T-helper 1 cell treated with Interleukin-12 subunit alpha and Interleukin-12 subunit beta and Interleukin-4 antibody, amounts not matched to agents 30 μg/mL and 1 μg/mL, for 36 hours (primary cell): ENCODE measurements around the gene CCDC40.

Source experiments
- H3K27ac Mint-ChIP-seq: one replicate; pipeline ENCODE4 v1.8.0; 2021; ENCODE audit warnings: mild to moderate bottlenecking, mixed read lengths
- H3K27me3 Mint-ChIP-seq: one replicate; pipeline ENCODE4 v1.8.0; 2021; ENCODE audit warnings: low read depth, mixed read lengths
- H3K36me3 Mint-ChIP-seq: one replicate; pipeline ENCODE4 v1.8.0; 2021; ENCODE audit warnings: low read depth, mixed read lengths
- H3K4me1 Mint-ChIP-seq: one replicate; pipeline ENCODE4 v1.8.0; 2021; ENCODE audit warnings: low read depth, mixed read lengths
- H3K4me3 Mint-ChIP-seq: one replicate; pipeline ENCODE4 v1.8.0; 2021; ENCODE audit warnings: mild to moderate bottlenecking, moderate library complexity, mixed read lengths
- H3K9me3 Mint-ChIP-seq: one replicate; pipeline ENCODE4 v1.8.0; 2021; ENCODE audit warnings: mixed read lengths

CCDC40 gene

DNA sequence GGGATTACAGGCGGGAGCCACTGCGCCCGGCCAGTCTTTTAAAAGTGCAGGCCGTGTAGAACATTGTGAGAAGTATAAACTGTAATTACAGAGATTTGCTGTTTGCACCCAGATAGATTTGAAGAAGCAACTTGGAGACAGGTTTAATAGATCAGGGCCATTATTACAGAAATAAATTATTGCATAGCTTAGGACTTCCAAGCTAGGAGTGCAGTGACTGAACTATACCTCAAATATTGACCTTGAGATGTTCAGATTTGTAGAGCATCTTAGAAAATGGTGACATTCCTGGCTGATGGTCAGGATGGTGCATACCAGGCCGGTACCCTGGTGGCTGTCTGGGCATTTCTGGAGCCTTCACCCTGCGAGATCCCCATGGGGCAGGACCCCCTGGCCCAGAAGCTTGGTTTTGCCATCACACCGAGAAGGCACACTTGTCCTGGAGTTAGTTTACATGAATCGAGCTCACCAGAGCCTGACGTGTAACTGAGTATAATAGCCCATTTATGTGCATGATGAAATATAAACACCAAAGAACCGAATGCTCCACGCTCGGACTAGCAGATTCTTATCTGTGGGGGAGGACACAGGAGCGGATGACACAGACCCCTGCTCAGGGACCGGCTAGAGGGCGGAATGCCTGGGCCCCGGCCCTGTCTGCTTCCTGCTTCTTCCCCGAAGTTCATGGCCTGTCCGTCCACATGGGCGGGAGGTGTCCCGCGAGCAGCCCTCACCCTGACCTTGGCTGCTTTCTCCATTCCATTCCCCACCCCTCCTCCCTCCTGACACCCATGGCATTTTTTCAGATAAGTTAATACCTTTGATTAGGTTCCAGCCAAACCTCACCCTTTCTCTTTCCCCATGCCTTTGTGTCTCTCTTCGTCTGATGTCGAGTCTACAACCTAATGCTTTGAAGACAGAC, 32.1 kb downstream of the CCDC40 start:
- Mint-ChIP-seq H3K4me3 (no peak overlapping the region), H3K27ac (no peak overlapping the region), H3K9me3 (no peaks in the 10 kb centered on the region), H3K27me3 (no peaks in the 10 kb centered on the region), H3K36me3 (no peaks in the 10 kb centered on the region), H3K4me1 (peaks cover 4% of the 10 kb centered on the region)

DNA sequence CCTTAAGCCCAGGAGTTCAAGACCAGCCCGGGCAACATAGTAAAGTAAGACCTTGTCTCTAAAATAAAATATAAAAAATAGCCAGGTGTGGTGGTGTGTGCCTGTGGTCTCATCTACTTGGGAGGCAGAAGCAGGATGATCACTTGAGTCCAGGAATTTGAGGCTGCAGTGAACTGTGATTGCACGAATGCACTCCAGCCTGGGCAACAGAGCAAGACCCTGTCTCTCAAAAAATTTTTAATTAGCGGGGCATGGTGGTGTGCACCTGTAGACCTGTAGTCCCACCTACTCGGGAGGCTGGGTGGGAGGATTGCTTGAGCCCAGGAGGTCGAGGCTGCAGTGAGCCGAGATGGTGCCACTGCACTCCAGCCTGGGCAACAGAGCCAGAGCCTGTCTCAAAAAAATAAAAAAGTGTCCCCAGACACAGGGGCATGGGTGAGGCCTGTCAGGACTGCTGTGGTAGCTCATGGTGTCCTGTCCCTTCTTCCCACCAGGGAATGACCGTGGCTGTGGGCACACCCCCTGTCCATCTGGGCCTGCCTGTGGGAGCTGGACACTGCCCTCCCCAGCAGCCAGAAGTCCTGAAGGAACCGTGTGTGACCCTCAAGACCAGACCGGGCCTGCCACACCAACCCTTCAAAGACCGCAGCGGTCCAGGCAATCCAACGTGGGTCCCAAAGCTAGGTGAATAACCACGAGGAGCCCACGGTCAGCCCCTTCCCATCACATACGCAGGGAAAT, 34.1 kb downstream of the CCDC40 start:
- Mint-ChIP-seq H3K4me3 (no peak overlapping the region), H3K4me1 (peaks cover 4% of the 10 kb centered on the region), H3K27me3 (no peaks in the 10 kb centered on the region), H3K9me3 (no peaks in the 10 kb centered on the region), H3K36me3 (no peaks in the 10 kb centered on the region), H3K27ac (no peak overlapping the region)

DNA sequence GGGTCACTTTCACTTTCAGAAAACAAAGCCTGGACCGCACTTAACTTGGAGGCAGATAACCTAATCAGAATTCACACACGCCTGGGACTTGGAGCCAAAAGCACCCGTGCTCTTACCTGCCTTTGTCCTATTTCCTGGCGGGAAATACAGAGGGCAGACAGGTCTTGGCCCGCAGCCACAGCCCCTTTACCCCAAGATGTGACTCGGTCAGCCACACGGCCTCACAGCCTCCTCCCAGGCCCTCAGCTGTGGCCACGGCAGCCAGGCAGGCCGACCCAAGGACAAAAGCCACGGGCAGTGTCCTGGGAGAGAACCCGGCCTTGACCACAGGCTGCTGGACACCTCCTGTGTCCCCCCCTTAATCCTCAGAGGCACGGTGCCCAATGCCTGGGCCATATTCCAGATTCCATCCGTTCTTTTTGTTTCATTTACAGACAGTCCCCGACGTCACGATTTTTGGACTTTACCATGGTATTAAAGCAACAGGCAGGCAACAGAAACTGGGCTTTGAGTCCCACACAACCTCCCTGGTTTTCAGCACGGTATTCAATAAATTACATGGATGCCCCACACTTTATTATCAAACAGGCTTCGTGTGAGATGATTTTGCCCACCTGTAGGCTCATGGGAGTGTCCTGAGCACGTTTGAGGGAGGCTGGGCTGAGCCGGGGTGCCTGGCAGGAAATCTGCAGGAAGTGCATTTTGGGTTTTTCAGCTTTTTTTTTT, 34.8 kb downstream of the CCDC40 start:
- no peak overlapping the region for H3K27ac Mint-ChIP-seq
- no peaks in the 10 kb centered on the region for H3K9me3 Mint-ChIP-seq
- H3K36me3 Mint-ChIP-seq, result no peaks in the 10 kb centered on the region
- H3K4me1 Mint-ChIP-seq, result peaks cover 4% of the 10 kb centered on the region
- H3K27me3 Mint-ChIP-seq, result no peaks in the 10 kb centered on the region
- no peak overlapping the region for H3K4me3 Mint-ChIP-seq

DNA sequence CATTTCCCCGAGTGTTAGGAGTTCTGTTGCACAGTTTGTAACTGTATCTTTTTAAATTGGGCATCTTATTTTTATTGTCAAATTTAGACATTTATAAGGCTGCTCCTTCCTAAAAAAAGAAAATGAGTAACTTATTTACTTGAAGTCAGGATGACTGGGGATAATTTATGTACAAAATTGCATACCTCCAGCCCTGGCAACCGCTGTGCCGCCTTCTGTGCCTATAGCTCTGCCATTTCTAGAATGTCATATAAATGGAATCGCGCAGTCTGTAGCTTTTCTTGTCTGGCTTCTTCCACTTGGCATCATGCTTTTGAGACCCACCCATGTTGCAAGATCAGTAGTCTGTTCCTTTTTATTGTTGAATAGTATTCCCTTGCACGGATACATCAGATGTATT, 36.0 kb downstream of the CCDC40 start:
- H3K4me1 Mint-ChIP-seq, result peaks cover 4% of the 10 kb centered on the region
- no peak overlapping the region for H3K4me3 Mint-ChIP-seq
- H3K27ac Mint-ChIP-seq, result no peak overlapping the region
- H3K27me3 Mint-ChIP-seq, result no peaks in the 10 kb centered on the region
- H3K9me3 Mint-ChIP-seq, result no peaks in the 10 kb centered on the region
- no peaks in the 10 kb centered on the region for H3K36me3 Mint-ChIP-seq

DNA sequence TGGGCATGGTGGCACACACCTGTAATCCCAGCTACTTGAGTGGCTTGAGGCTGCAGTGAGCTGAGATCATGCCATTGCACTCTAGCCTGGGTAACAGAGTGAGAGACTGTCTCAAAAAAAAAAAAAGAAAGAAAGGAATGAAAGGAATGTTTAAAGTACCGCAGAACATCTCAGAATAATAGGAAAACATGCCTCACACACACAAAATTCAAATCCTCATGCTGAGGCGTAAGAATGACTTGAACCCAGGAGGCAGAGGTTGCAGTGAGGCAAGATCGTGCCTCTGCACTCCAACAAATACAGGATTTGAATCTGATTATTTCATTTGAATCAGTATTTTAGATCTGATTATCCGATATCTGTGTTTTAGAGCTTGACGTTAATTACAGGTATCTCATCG, 43.6 kb downstream of the CCDC40 start:
- Mint-ChIP-seq H3K9me3 (no peaks in the 10 kb centered on the region), H3K27ac (no peak overlapping the region), H3K27me3 (no peaks in the 10 kb centered on the region), H3K4me3 (no peak overlapping the region), H3K4me1 (peaks cover 3% of the 10 kb centered on the region), H3K36me3 (no peaks in the 10 kb centered on the region)

DNA sequence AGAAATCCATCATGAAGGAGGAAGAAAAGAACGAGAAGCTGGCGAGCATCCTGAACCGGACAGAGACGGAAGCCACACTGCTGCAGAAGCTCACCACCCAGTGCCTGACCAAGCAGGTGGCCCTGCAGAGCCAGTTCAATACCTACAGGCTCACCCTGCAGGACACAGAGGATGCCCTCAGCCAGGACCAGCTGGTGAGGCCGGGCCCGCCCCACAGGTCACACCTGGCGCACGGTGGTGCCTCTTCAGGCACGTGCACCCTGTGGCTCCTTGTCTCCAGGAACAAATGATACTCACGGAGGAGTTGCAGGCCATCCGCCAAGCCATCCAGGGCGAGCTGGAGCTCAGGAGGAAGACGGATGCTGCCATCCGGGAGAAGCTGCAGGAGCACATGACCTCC, 45.2 kb downstream of the CCDC40 start:
- H3K4me3 Mint-ChIP-seq, result no peak overlapping the region
- H3K27ac Mint-ChIP-seq, result no peak overlapping the region
- peaks cover 3% of the 10 kb centered on the region for H3K4me1 Mint-ChIP-seq
- H3K27me3 Mint-ChIP-seq, result no peaks in the 10 kb centered on the region
- no peaks in the 10 kb centered on the region for H3K9me3 Mint-ChIP-seq
- no peaks in the 10 kb centered on the region for H3K36me3 Mint-ChIP-seq

DNA sequence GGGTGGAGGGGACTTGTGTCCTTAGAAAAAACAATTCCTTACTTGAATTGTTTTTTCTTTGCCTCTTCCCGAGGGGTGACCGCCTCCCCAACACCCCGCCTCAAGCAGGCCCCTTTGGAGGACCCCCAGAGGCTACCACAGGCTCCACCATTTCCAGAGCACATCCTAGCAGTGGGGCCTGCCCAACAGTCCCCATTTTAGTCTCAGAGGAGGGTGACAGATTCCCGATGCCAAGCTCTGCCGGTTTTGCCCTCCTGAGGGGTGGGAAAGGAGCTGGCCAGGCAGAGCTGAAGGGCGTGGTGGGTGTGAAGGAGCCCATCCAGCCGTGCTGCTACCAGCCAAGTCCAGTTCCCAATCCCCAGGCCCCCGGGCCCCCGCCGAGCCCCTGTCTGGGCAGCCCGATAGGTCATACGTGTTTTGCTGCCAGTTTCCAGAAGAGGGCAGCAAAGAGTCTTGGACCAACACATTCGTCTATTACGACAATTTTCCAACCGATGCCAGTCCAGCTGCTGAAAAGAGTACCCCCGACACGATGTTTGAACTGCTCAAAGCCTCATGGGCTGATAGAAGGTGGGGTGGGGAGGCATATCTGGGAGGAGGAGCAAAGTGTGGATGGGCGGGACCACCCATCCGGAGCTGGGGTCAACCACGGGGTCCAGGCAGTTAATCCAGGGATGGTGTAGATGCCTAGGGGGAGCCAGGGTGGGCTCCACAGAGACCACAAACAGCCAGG, 46.1 kb downstream of the CCDC40 start:
- H3K9me3 Mint-ChIP-seq, result no peaks in the 10 kb centered on the region
- peaks cover 3% of the 10 kb centered on the region for H3K4me1 Mint-ChIP-seq
- H3K36me3 Mint-ChIP-seq, result no peaks in the 10 kb centered on the region
- no peak overlapping the region for H3K27ac Mint-ChIP-seq
- H3K27me3 Mint-ChIP-seq, result no peaks in the 10 kb centered on the region
- no peak overlapping the region for H3K4me3 Mint-ChIP-seq

DNA sequence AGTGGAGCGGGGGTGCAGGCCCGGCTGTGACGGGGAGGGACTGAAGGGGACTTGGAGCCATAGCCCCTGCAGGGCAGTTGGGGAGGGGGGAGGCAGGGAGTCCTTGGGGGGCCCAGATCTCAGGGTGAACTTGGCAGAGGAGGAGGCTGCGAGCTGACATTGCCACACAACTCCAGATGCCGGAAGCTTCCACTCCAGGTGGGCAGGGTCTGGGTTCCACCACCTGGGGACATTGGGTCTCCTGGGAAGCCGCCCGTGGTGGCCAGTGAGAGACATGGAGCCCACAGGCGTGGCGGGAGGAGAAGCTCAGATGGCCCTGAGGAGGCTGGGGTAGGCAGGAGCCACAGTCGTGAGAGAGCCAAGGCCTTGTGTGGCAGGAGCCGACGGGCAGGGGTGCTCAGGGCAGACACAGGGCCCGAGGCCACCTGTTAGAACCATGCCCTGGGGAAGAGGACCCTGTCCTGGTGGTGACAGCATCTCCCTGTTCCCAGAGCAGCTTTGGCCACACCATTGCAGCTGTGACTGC, 46.8 kb downstream of the CCDC40 start:
- H3K36me3 Mint-ChIP-seq, result no peaks in the 10 kb centered on the region
- H3K27ac Mint-ChIP-seq, result no peak overlapping the region
- no peaks in the 10 kb centered on the region for H3K27me3 Mint-ChIP-seq
- no peak overlapping the region for H3K4me3 Mint-ChIP-seq
- no peaks in the 10 kb centered on the region for H3K9me3 Mint-ChIP-seq
- H3K4me1 Mint-ChIP-seq, result peaks cover 3% of the 10 kb centered on the region

DNA sequence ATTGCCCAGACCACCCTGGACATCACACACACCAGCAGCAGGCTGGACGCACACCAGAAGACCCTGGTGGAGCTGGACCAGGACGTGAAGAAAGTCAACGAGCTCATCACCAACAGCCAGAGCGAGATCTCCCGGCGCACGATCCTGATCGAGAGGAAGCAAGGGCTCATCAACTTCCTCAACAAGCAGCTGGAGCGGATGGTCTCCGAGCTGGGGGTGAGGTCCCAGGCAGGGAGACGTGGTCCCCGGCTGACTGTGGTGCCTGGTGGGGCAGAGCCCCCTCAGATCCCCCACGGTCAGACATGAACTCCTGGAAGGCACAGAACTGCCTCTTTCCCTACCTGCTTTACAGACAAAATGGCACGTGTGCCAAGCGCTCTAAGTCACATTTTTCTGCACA, 48.3 kb downstream of the CCDC40 start:
- H3K4me1 Mint-ChIP-seq, result peaks cover 3% of the 10 kb centered on the region
- H3K36me3 Mint-ChIP-seq, result no peaks in the 10 kb centered on the region
- H3K27me3 Mint-ChIP-seq, result peaks cover 3% of the 10 kb centered on the region
- no peak overlapping the region for H3K27ac Mint-ChIP-seq
- H3K9me3 Mint-ChIP-seq, result no peaks in the 10 kb centered on the region
- H3K4me3 Mint-ChIP-seq, result no peak overlapping the region

DNA sequence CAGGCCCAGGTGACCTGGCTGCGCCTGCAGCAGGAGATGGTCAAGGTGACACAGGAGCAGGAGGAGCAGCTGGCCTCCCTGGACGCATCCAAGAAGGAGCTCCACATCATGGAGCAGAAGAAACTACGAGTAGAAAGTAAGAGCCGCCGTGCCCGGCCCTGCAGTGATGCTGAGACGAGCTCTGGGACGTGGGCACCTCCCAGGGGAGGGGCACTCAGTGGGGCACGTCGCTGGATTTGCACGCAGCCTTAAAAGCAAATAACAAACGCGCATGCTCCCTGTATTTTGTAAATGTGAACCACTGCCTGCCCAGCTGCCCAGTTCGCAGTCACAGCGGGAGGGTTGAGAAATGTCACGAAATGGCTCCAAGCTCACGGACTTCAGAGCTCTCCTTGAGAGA, 49.6 kb downstream of the CCDC40 start:
- Mint-ChIP-seq H3K27me3 (peaks cover 3% of the 10 kb centered on the region), H3K36me3 (no peaks in the 10 kb centered on the region), H3K4me3 (no peak overlapping the region), H3K4me1 (peaks cover 3% of the 10 kb centered on the region), H3K9me3 (no peaks in the 10 kb centered on the region), H3K27ac (no peak overlapping the region)

DNA sequence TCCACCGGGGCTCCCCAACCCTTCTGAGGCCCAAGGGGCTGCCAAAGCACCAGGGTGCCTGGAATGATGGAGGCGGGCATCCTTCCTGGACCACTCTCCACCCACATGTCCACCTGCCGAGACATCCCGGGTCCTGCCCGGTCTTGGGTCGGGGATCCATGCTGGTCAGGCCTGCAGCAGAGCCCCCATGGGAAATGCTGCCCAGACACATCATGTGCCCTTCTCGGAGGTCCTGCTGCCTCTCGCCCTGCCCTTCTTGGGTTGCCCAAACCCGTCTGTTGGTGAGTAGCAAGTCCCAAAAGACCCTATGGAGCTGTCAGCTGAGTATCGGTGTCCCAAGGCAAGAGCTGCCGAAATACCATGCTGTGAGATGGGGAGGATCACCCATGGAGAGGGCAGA, 50.2 kb downstream of the CCDC40 start:
- Mint-ChIP-seq H3K27me3 (peaks cover 3% of the 10 kb centered on the region), H3K4me3 (no peak overlapping the region)

DNA sequence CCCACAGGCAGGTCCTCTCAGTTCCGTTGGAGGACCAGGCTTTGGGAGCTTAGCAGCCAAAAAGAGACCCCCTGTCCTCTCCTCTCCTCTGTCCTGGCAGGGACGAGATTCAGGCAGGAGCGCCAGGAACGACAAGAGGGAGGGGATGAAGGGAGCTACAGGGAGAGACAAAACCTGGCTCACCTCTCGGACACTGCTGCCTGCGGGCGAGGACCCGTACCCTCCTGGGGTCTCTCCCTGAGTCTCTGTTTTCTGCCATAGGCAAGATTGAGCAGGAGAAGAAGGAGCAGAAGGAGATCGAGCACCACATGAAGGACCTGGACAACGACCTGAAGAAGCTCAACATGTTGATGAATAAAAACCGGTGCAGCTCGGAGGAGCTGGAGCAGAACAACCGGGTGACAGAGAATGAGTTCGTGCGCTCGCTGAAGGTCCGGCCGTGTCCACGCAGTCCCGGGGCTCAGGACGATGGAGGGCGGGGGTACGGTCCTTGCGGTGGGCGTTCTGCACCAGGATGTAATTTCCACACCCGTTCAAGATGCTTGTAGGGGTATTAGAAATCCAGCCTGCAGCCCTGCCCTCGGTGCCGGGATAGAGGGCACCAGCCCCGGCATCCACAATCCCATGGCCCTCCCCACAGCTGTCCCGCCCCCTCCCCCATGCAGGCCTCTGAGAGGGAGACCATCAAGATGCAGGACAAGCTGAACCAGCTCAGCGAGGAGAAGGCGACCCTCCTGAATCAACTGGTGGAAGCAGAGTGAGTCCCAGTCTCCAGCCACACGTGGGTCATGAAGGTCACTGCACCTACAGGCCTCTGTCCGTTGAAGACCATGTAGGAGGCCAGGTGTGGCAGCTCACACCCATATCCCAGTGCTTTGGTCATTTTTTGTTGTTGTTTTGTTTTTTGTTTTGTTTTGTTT, 51.2 kb downstream of the CCDC40 start:
- Mint-ChIP-seq H3K36me3 (no peaks in the 10 kb centered on the region), H3K4me1 (peaks cover 3% of the 10 kb centered on the region), H3K9me3 (no peaks in the 10 kb centered on the region), H3K4me3 (no peak overlapping the region), H3K27me3 (peaks cover 8% of the 10 kb centered on the region), H3K27ac (no peak overlapping the region)

More for the DNA sequence above, 50.2 kb downstream of the CCDC40 start:
- Mint-ChIP-seq H3K27ac (no peak overlapping the region), H3K4me1 (peaks cover 3% of the 10 kb centered on the region), H3K9me3 (no peaks in the 10 kb centered on the region), H3K36me3 (no peaks in the 10 kb centered on the region)

DNA sequence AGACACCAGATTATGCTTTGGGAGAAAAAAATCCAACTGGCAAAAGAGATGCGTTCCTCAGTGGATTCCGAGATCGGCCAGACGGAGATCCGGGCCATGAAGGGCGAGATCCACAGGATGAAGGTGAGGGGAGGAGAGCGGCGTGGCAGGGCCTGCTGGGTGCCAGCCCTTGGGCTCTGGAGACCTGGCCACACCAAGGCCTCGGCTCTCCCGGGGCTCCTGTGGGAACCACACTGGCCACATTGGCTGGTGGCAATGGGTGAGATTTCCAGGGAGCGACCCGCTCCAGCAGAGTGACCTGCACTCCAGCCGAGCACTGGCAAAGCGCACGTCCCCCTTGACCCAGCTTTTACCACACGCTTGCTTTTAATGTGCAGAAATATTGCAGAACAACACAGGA, 53.3 kb downstream of the CCDC40 start:
- no peaks in the 10 kb centered on the region for H3K36me3 Mint-ChIP-seq
- H3K27ac Mint-ChIP-seq, result no peak overlapping the region
- H3K4me3 Mint-ChIP-seq, result no peak overlapping the region
- H3K9me3 Mint-ChIP-seq, result no peaks in the 10 kb centered on the region
- peaks cover 13% of the 10 kb centered on the region for H3K27me3 Mint-ChIP-seq
- H3K4me1 Mint-ChIP-seq, result no peaks in the 10 kb centered on the region
